B cell (primary cell): ENCODE results near the gene LSP1.

ENCODE experiments used
- CTCF ChIP-seq: fragments of 200-600 bp; IDR thresholded peaks from one replicate; pipeline ENCODE4 v1.8.0; 2022; ENCODE audit warnings: antibody characterized with exemption, mild to moderate bottlenecking
- EZH2 ChIP-seq: IDR thresholded peaks from 2 replicates; pipeline ENCODE4 v1.6.1; 2012; ENCODE audit warnings: borderline replicate concordance, low read depth, mild to moderate bottlenecking, moderate library complexity, low read length; ENCODE audit not compliant: insufficient read depth, poor library complexity, severe bottlenecking

DNA sequence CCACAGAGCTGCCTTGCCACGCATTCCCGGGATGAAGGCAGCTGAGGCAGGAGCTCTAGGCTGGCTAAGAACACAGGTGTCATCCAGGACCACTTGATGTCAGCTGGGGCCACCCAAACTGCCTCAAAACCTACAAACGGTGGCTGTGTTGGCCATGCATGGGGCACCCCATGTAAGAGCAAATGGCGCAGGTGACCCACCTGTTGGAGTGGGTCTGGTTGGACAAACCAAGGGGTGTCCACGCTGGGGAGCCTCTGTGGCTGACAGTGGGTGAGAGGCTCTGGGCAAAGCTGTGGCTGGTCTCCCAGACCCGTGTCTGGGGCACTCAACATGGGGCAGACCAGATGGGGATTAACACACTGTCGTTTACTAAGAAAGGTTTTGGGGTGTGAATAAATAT is 37.1 kb upstream of the LSP1 start:
- no peak for TF ChIP-seq CTCF
- TF ChIP-seq EZH2 = no peak
